Ishikawa (cell line): ENCODE measurements around the gene SACS.

Experiments
- CEBPB ChIP-seq: IDR thresholded peaks from 2 replicates; pipeline ENCODE4 v1.6.1; 2012
- CREB1 ChIP-seq: IDR thresholded peaks from 2 replicates; pipeline ENCODE4 v1.6.1; 2012; ENCODE audit warnings: low read depth
- EP300 ChIP-seq: IDR thresholded peaks from 2 replicates; pipeline ENCODE4 v1.6.1; 2012; ENCODE audit warnings: borderline replicate concordance
- FOXM1 ChIP-seq: IDR thresholded peaks from 2 replicates; pipeline ENCODE4 v1.6.1; 2012; ENCODE audit warnings: low read depth, borderline replicate concordance
- MAX ChIP-seq: IDR thresholded peaks from 2 replicates; pipeline ENCODE4 v1.6.1; 2012
- NFIC ChIP-seq: IDR thresholded peaks from 2 replicates; pipeline ENCODE4 v1.6.1; 2012
- RAD21 ChIP-seq: IDR thresholded peaks from 2 replicates; pipeline ENCODE4 v1.6.1; 2012; ENCODE audit warnings: low read depth
- REST ChIP-seq: IDR thresholded peaks from 2 replicates; pipeline ENCODE4 v1.6.1; 2012; ENCODE audit warnings: low read depth, mild to moderate bottlenecking
- TAF1 ChIP-seq: IDR thresholded peaks from 2 replicates; pipeline ENCODE4 v1.6.1; 2012; ENCODE audit warnings: low read depth, mild to moderate bottlenecking
- TEAD4 ChIP-seq: IDR thresholded peaks from 2 replicates; pipeline ENCODE4 v1.6.1; 2012
- YY1 ChIP-seq: IDR thresholded peaks from 2 replicates; pipeline ENCODE4 v1.6.1; 2012; ENCODE audit warnings: low read depth
- ZBTB7A ChIP-seq: IDR thresholded peaks from 2 replicates; pipeline ENCODE4 v1.6.1; 2012; ENCODE audit warnings: low read depth

- no peak for TF ChIP-seq FOXM1
- TF ChIP-seq EP300: no peak
- TF ChIP-seq YY1: no peak
- TF ChIP-seq REST: no peak
- no peak for TF ChIP-seq TAF1
- no peak for TF ChIP-seq CREB1
- TF ChIP-seq TEAD4: no peak
- no peak for TF ChIP-seq ZBTB7A
- no peak for TF ChIP-seq MAX
- TF ChIP-seq RAD21: no peak
- no peak for TF ChIP-seq CEBPB
- no peak for TF ChIP-seq NFIC
Observed at GRCh38 chr13:23427881-23428528, 5.5 kb downstream of the SACS start.
